DOHH2 (cell line): ENCODE results near the gene KCNMA1.

Experiments
- EZH2phosphoT487 ChIP-seq: fragments of 200-600 bp; sonication (generic); IDR thresholded peaks from 2 replicates; pipeline ENCODE4 v1.6.1; 2017; ENCODE audit warnings: borderline replicate concordance, mild to moderate bottlenecking, antibody characterized with exemption, low read length, moderate library complexity, mixed read lengths
- TF ChIP-seq, protein P1 (sequence below): fragments of 200-600 bp; sonication (generic); IDR thresholded peaks from one replicate; pipeline ENCODE4 v1.5.1; 2014; ENCODE audit warnings: antibody characterized with exemption, mild to moderate bottlenecking, low read depth, low read length; ENCODE audit not compliant: poor library complexity, severe bottlenecking

DNA sequence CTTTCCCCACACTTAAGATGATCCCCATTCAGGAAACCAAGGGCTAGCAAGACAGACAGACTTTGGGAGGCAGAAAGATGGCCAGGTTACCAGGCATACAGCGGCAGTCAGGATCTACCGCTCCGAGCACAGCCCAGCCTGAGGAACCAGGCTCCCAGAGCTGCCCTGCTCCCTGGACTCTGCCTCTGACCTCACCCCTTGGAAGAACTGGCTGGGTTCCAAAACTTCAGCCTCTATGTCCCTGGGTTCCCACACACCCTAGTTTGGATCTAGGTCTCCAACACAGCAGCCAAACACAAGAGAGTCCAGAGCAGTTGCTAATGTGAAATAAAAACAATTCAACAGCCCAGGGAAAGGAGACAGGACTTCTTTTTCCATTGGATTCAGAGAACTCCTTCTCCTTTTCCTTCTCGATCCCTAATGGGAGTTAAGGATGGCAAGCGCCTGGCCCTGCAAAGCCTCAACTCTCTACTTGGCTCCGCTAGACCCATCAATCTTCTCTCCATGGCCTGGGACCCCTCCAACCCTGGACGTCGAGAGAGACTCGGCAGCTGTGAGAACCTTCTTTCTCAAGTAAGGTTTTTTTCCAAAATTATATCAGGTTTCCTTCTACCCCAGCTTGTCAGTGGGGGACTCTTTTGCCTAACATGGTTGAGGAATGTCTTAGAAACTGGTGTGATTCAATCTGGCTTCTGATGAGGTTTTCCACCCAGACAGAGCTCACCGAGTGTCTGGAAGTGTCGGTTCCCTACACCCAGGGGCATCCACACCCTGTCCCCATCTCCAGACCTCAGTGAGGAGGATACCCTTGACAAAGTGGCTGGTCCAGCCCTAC, 219.6 kb downstream of the KCNMA1 start:
- no peak for TF ChIP-seq EZH2phosphoT487
- TF ChIP-seq, protein P1, sequence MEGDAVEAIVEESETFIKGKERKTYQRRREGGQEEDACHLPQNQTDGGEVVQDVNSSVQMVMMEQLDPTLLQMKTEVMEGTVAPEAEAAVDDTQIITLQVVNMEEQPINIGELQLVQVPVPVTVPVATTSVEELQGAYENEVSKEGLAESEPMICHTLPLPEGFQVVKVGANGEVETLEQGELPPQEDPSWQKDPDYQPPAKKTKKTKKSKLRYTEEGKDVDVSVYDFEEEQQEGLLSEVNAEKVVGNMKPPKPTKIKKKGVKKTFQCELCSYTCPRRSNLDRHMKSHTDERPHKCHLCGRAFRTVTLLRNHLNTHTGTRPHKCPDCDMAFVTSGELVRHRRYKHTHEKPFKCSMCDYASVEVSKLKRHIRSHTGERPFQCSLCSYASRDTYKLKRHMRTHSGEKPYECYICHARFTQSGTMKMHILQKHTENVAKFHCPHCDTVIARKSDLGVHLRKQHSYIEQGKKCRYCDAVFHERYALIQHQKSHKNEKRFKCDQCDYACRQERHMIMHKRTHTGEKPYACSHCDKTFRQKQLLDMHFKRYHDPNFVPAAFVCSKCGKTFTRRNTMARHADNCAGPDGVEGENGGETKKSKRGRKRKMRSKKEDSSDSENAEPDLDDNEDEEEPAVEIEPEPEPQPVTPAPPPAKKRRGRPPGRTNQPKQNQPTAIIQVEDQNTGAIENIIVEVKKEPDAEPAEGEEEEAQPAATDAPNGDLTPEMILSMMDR: no peak
